DMS153 (cell line): ENCODE results near the gene TSSK3.

Experiments
- DNase-seq: peaks from one replicate; lab custom pipeline; 2025; lab: John Stamatoyannopoulos, UW

TSSK3 gene

GRCh38 chr1:32362474-32363313 lies at the start of gene TSSK3, which contains the start of gene FAM229A:
Gene TSSK3 (plus strand): TSS chr1:32362539. CDS start chr1:32362702, 163 bp downstream.
Gene FAM229A (minus strand): TSS chr1:32362485. CDS start chr1:32362091, 394 bp downstream.
- DNase-seq: no peak

GRCh38 chr1:32316903-32317277 lies 45.4 kb upstream of the TSSK3 start:
- DNase-seq: no peak

- no peak for DNase-seq
These were observed 44.0 kb upstream of the TSSK3 start for GRCh38 chr1:32318127-32318869.

GRCh38 chr1:32321712-32322291 lies 40.5 kb upstream of the TSSK3 start:
- peak; percentile 41 for DNase-seq

GRCh38 chr1:32327204-32327603 lies 35.1 kb upstream of the TSSK3 start:
- DNase-seq: no peak

GRCh38 chr1:32329931-32330466 lies 32.3 kb upstream of the TSSK3 start:
- no peak for DNase-seq

GRCh38 chr1:32330558-32331151 lies 31.7 kb upstream of the TSSK3 start:
- DNase-seq: no peak

GRCh38 chr1:32331549-32331948 lies 30.8 kb upstream of the TSSK3 start:
- DNase-seq: no peak

- DNase-seq: no peak
These were observed 29.9 kb upstream of the TSSK3 start for GRCh38 chr1:32332290-32333079.

GRCh38 chr1:32333251-32333963 lies 28.9 kb upstream of the TSSK3 start:
- no peak for DNase-seq

GRCh38 chr1:32334274-32334861 lies 28.0 kb upstream of the TSSK3 start:
- no peak for DNase-seq

- peak; percentile 54 for DNase-seq
These were observed 27.3 kb upstream of the TSSK3 start for GRCh38 chr1:32334864-32335534.

GRCh38 chr1:32335535-32335789 lies 26.9 kb upstream of the TSSK3 start:
- DNase-seq: no peak

GRCh38 chr1:32335790-32336590 lies 26.3 kb upstream of the TSSK3 start, which contains the start of gene MARCKSL1:
Gene MARCKSL1 (minus strand): TSS chr1:32336233. CDS start chr1:32336033, 200 bp downstream.
- peak; percentile 74 for DNase-seq

- no peak for DNase-seq
These were observed 25.8 kb upstream of the TSSK3 start for GRCh38 chr1:32336591-32336932.

- DNase-seq: no peak
These were observed 25.2 kb upstream of the TSSK3 start for GRCh38 chr1:32336963-32337675.

GRCh38 chr1:32337855-32338636 lies 24.3 kb upstream of the TSSK3 start:
- no peak for DNase-seq
